SK-N-SH treated with all-trans-retinoic acid at 6 μM for 48 hours (cell line): ENCODE data around the gene ARHGAP44.

Experiments used
- ARNTL ChIP-seq: fragments of 450-650 bp; formaldehyde crosslinking; IDR thresholded peaks from 2 replicates; pipeline ENCODE4 v1.5.0; 2020; ENCODE audit warnings: low read depth, mild to moderate bottlenecking, moderate library complexity, borderline replicate concordance
- BACH2 ChIP-seq: fragments of 250-450 bp; sonication (Bioruptor Pico); IDR thresholded peaks from 2 replicates; pipeline ENCODE4 v1.9.0; 2021; ENCODE audit warnings: mild to moderate bottlenecking, borderline replicate concordance
- GLIS3 ChIP-seq: fragments of 250-450 bp; sonication (Bioruptor Pico); IDR thresholded peaks from 2 replicates; pipeline ENCODE4 v1.5.0; 2020; ENCODE audit warnings: mild to moderate bottlenecking, moderate library complexity
- PATZ1 ChIP-seq: fragments of 250-450 bp; sonication (Bioruptor Pico); IDR thresholded peaks from 2 replicates; pipeline ENCODE4 v1.8.0; 2020; ENCODE audit warnings: mild to moderate bottlenecking, moderate library complexity, borderline replicate concordance
- ZFP3 ChIP-seq: fragments of 250-450 bp; sonication (Bioruptor Pico); IDR thresholded peaks from 2 replicates; pipeline ENCODE4 v1.5.0; 2020; ENCODE audit warnings: mild to moderate bottlenecking, moderate library complexity
- ZNF70 ChIP-seq: fragments of 450-650 bp; formaldehyde crosslinking; IDR thresholded peaks from 2 replicates; pipeline ENCODE4 v1.5.0; 2020; ENCODE audit warnings: mild to moderate bottlenecking, moderate library complexity
- ZNF8 ChIP-seq: fragments of 450-650 bp; formaldehyde crosslinking; IDR thresholded peaks from 2 replicates; pipeline ENCODE4 v1.5.0; 2020; ENCODE audit warnings: mild to moderate bottlenecking, moderate library complexity
- TF ChIP-seq, protein P1 (sequence below): fragments of 250-450 bp; sonication (Bioruptor Pico); IDR thresholded peaks from 2 replicates; pipeline ENCODE4 v1.5.1; 2020; ENCODE audit warnings: low read depth, mild to moderate bottlenecking, moderate library complexity

DNA sequence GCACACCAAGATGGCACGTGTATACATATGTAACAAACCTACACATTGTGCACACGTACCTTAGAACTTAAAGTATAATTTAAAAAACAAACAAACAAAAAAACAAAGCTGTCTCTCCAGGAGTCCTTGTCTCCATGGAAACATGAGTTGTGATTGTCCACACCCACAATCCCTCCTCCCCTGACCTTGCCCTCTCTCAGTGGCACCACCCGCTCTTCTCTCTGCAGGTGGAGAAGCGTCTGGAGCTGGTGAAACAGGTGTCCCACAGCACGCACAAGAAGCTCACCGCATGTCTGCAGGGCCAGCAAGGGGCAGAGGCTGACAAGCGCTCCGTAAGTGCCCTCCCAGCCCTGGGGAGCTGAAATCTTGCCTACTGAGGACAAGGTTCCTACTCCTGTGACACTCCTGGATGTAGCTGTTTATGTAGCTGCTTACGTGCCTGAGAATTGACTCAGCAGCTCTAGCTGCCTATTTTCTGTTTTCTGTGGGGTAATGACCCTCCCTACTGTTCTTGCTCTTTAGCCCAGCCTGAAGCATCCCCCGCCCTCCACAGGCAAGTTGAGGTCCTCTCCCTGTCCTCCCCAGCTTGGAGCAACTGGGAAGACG, 107.0 kb downstream of the ARHGAP44 start:
- TF ChIP-seq ARNTL (CRISPR knock-in tag): no peak
- no peak for TF ChIP-seq ZFP3 (CRISPR knock-in tag)
- TF ChIP-seq, protein P1, sequence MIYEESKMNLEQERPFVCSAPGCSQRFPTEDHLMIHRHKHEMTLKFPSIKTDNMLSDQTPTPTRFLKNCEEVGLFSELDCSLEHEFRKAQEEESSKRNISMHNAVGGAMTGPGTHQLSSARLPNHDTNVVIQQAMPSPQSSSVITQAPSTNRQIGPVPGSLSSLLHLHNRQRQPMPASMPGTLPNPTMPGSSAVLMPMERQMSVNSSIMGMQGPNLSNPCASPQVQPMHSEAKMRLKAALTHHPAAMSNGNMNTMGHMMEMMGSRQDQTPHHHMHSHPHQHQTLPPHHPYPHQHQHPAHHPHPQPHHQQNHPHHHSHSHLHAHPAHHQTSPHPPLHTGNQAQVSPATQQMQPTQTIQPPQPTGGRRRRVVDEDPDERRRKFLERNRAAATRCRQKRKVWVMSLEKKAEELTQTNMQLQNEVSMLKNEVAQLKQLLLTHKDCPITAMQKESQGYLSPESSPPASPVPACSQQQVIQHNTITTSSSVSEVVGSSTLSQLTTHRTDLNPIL (CRISPR knock-in tag): no peak
- TF ChIP-seq BACH2: no peak
- TF ChIP-seq ZNF8 (CRISPR knock-in tag): no peak
- TF ChIP-seq PATZ1 (CRISPR knock-in tag): no peak
- TF ChIP-seq ZNF70 (CRISPR knock-in tag): no peak
- TF ChIP-seq GLIS3 (CRISPR knock-in tag): no peak
